Endothelial cell of umbilical vein (primary cell): ENCODE measurements around the gene PAGE2B. TPM values are rescaled to one million over a fixed set of nuclear protein-coding genes. Genes with fewer than 3 reads are reported as not detected.

Source experiments
- BruUV-seq: library from RNA; stranded (reverse); fragments of 400-500 nt; replicated peaks from 2 replicates; lab custom pipeline; 2021; lab: Mats Ljungman, UMichigan
- CTCF ChIA-PET: fragments of 300-600, 350-600 bp; sonication (Branson Sonifier 250); formaldehyde crosslinking; loops from one replicate; lab custom pipeline; 2021; ENCODE audit warnings: antibody characterized with exemption, inconsistent platforms; lab: Charles Lee
- POLR2A ChIA-PET: fragments of 300-600, 350-600 bp; sonication (Branson Sonifier 250); formaldehyde crosslinking; loops from one replicate; lab custom pipeline; 2021; ENCODE audit warnings: antibody characterized with exemption, inconsistent platforms; lab: Charles Lee
- DNase-seq: peaks from one replicate; pipeline ENCODE4 v3.0.0-alpha.2; 2011; ENCODE audit warnings: low read depth, low spot score
- FAIRE-seq: peaks from 2 replicates; lab custom pipeline; 2011; peaks lifted over from hg19 to GRCh38; lab: Jason Lieb, UNC
- H2AFZ ChIP-seq: 2 replicates; pipeline ENCODE4 v1.6.0; 2012; ENCODE audit warnings: low read depth, low read length, control low read depth, inconsistent platforms
- H3K27ac ChIP-seq: 2 replicates; pipeline ENCODE4 v1.5.1; 2011; ENCODE audit warnings: low read depth, mild to moderate bottlenecking, control low read depth, low read length, moderate library complexity; ENCODE audit not compliant: insufficient read depth
- H3K27me3 ChIP-seq, 2 experiments: 2 replicates each; pipeline versions ENCODE4 v1.6.0 to v1.6.1; 2011; ENCODE audit warnings: low read length in 2 of 2, mixed read lengths in 1 of 2; ENCODE audit not compliant: control insufficient read depth in 2 of 2, insufficient read depth in 2 of 2
- H3K36me3 ChIP-seq, 2 experiments: 2 replicates in 1 of 2; 3 replicates in 1 of 2; pipeline ENCODE4 v1.5.1; 2011; ENCODE audit warnings: low read length in 2 of 2, mild to moderate bottlenecking in 1 of 2, moderate library complexity in 1 of 2; ENCODE audit not compliant: control insufficient read depth in 2 of 2, insufficient read depth in 2 of 2; ENCODE audit errors: extremely low read depth in 1 of 2
- H3K4me1 ChIP-seq: 3 replicates; pipeline ENCODE4 v1.5.1; 2011; ENCODE audit warnings: mild to moderate bottlenecking, low read length; ENCODE audit not compliant: control insufficient read depth, insufficient read depth; ENCODE audit errors: extremely low read depth
- H3K4me2 ChIP-seq: 2 replicates; pipeline ENCODE4 v1.6.1; 2011; ENCODE audit warnings: low read length, control low read depth, mixed read lengths; ENCODE audit not compliant: insufficient read depth
- H3K4me3 ChIP-seq, 3 experiments: fragments of 200-600 bp in 1 of 3; sonication (generic), shearing (Covaris generic) in 1 of 3; replicated peaks in 1 of 3; 2 replicates each; pipeline ENCODE4 v1.5.1; 2011 to 2016; ENCODE audit warnings: control low read depth in 3 of 3, low read length in 3 of 3, mild to moderate bottlenecking in 2 of 3, inconsistent platforms in 1 of 3, low read depth in 1 of 3, moderate library complexity in 1 of 3; ENCODE audit not compliant: insufficient read depth in 1 of 3
- H3K79me2 ChIP-seq: 2 replicates; pipeline ENCODE4 v1.6.0; 2012; ENCODE audit warnings: low read length, inconsistent platforms; ENCODE audit not compliant: control insufficient read depth, insufficient read depth
- H3K9ac ChIP-seq: replicated peaks from 2 replicates; pipeline ENCODE3; 2011; ENCODE audit warnings: low read length, control low read depth; ENCODE audit not compliant: insufficient read depth; ENCODE audit errors: extremely low read depth
- H3K9me1 ChIP-seq: replicated peaks from 3 replicates; pipeline ENCODE4 v1.6.0; 2011; ENCODE audit warnings: mild to moderate bottlenecking, low read length; ENCODE audit not compliant: control insufficient read depth, insufficient read depth; ENCODE audit errors: extremely low read depth
- H3K9me3 ChIP-seq: replicated peaks from 2 replicates; pipeline ENCODE4 v1.5.1; 2012; ENCODE audit warnings: low read length, inconsistent platforms; ENCODE audit not compliant: control insufficient read depth, insufficient read depth
- H4K20me1 ChIP-seq: replicated peaks from 2 replicates; pipeline ENCODE3; 2011; ENCODE audit warnings: mild to moderate bottlenecking, low read length; ENCODE audit not compliant: control insufficient read depth, insufficient read depth; ENCODE audit errors: extremely low read depth
- CTCF ChIP-seq, 2 donors: IDR thresholded peaks; 1 replicate in 1 of 2; 2 replicates in 1 of 2; pipeline ENCODE4 v1.5.1; 2011; ENCODE audit warnings: low read length in 2 of 2, mild to moderate bottlenecking in 2 of 2, moderate library complexity in 2 of 2, control low read depth in 1 of 2, inconsistent platforms in 1 of 2, low read depth in 1 of 2; ENCODE audit not compliant: insufficient read depth in 1 of 2; ENCODE audit errors: extremely low read depth in 1 of 2
- EZH2 ChIP-seq: IDR thresholded peaks from 2 replicates; pipeline ENCODE4 v1.6.1; 2012; ENCODE audit warnings: borderline replicate concordance, low read depth, mild to moderate bottlenecking, moderate library complexity, low read length, inconsistent platforms; ENCODE audit not compliant: severe bottlenecking
- FOS ChIP-seq: IDR thresholded peaks from 2 replicates; pipeline ENCODE4 v1.6.1; 2011; ENCODE audit warnings: mild to moderate bottlenecking, low read length, moderate library complexity, borderline replicate concordance; ENCODE audit not compliant: insufficient read depth
- GATA2 ChIP-seq: IDR thresholded peaks from 2 replicates; pipeline ENCODE4 v1.7.0; 2011; ENCODE audit warnings: low read depth, mild to moderate bottlenecking, moderate library complexity, mixed read lengths, low read length; ENCODE audit not compliant: insufficient read length, insufficient read depth
- JUN ChIP-seq: IDR thresholded peaks from 2 replicates; pipeline ENCODE4 v1.6.1; 2011; ENCODE audit warnings: borderline replicate concordance, low read depth; ENCODE audit not compliant: insufficient read length, insufficient read depth
- MAX ChIP-seq: IDR thresholded peaks from 2 replicates; pipeline ENCODE4 v1.6.1; 2011; ENCODE audit not compliant: insufficient read depth, insufficient read length
- MYC ChIP-seq: IDR thresholded peaks from one replicate; pipeline ENCODE4 v1.6.1; 2011; ENCODE audit warnings: mild to moderate bottlenecking, low read depth, low read length
- POLR2A ChIP-seq: IDR thresholded peaks from 2 replicates; pipeline ENCODE4 v1.6.1; 2012; ENCODE audit warnings: low read depth, mild to moderate bottlenecking, control low read depth, low read length
- POLR2AphosphoS5 ChIP-seq: IDR thresholded peaks from 2 replicates; pipeline ENCODE4 v1.6.1; 2012; ENCODE audit warnings: low read depth, mild to moderate bottlenecking, control low read depth, low read length, moderate library complexity; ENCODE audit not compliant: insufficient read depth
- dilution Hi-C: fragments of 300-500 bp; cut with MboI; formaldehyde crosslinking; loops from one replicate; pipeline ENCODE4 v1.15.0; 2019; ENCODE audit warnings: low sequenced_read_pairs; ENCODE audit not compliant: extremely low pct_ligation_motif_present
- intact Hi-C: fragments of 100-400 bp; cut with micrococcal nuclease; formaldehyde crosslinking; loops from one replicate; pipeline ENCODE4 v1.10.0; 2022
- polyA plus RNA-seq, 4 experiments: library from polyadenylated mRNA; depleted of rRNA in 3 of 4; stranded (reverse) in 3 of 4; unstranded in 1 of 4; fragments of >200 nt; gene quantifications; 2 replicates each; pipeline versions ENCODE4 v1.2.1 to v1.2.3, GENCODE V29; 2011 to 2012; ENCODE audit warnings: missing spikeins in 1 of 4
- total RNA-seq: library from RNA; stranded (reverse); gene quantifications from 2 replicates; pipeline ENCODE4 v1.2.3, GENCODE V29; 2021

PAGE2B gene
- total and polyA plus RNA-seq, 2 donors (not counting 3 experiments of a cell fraction or from before 2014, with no cell fraction given), result not detected

GRCh38 chrX:55119712-55120111 lies 44.9 kb downstream of the PAGE2B start:
- H3K36me3 ChIP-seq, result no peaks in the 10 kb centered on the region
- no peak overlapping the region for H2AFZ ChIP-seq
- H3K79me2 ChIP-seq, result no peaks in the 10 kb centered on the region
- no peaks in the 10 kb centered on the region for H4K20me1 ChIP-seq
- TF ChIP-seq GATA2 (peak; percentile 50), POLR2A (no peak), MAX (no peak), JUN (peak; percentile 13)
- FAIRE-seq (no peak), DNase-seq (no peak)
- ChIA-PET POLR2A (no interaction called here), CTCF (interaction anchor here (0.6 kb wide), 1 partner anchor 15 kb away, joined by 3 read pairs; no protein-coding TSS in a partner anchor)
- no TSS peak for BruUV-seq
- H3K4me1 ChIP-seq, result peaks cover 33% of the 10 kb centered on the region
- no peaks in the 10 kb centered on the region for H3K9me3 ChIP-seq
- no peaks in the 10 kb centered on the region for H3K27me3 ChIP-seq
- peak overlapping the region; percentile 42 for H3K27ac ChIP-seq
- no peak overlapping the region for H3K9ac ChIP-seq
- no peak overlapping the region for H3K4me3 ChIP-seq
- peak overlapping the region; percentile 42 for H3K4me2 ChIP-seq
- dilution Hi-C loops, result no loop called here
- intact Hi-C loops, result no loop called here
- no peaks in the 10 kb centered on the region for H3K9me1 ChIP-seq

- H3K27ac ChIP-seq, result peak overlapping the region; percentile 42
- peak overlapping the region; percentile 16 for H3K9ac ChIP-seq
- intact Hi-C loops, result no loop called here
- FAIRE-seq (peak; percentile 28), DNase-seq (peak; percentile 6)
- no peaks in the 10 kb centered on the region for H3K9me1 ChIP-seq
- POLR2A ChIA-PET, result no interaction called here
- no peaks in the 10 kb centered on the region for H3K27me3 ChIP-seq
- no TSS peak for BruUV-seq
- H3K9me3 ChIP-seq, result no peaks in the 10 kb centered on the region
- CTCF ChIA-PET, result no interaction called here
- H3K4me1 ChIP-seq, result peaks cover 33% of the 10 kb centered on the region
- no peak overlapping the region for H3K4me3 ChIP-seq
- dilution Hi-C loops, result no loop called here
- H3K4me2 ChIP-seq, result no peak overlapping the region
- no peak overlapping the region for H2AFZ ChIP-seq
- no peaks in the 10 kb centered on the region for H3K36me3 ChIP-seq
- TF ChIP-seq POLR2AphosphoS5, result no peak
- TF ChIP-seq CTCF (IDR thresholded peaks at IDR 0.05; ENCODE audit: extremely low read depth in 1 of 2, insufficient read depth in 1 of 2, low read depth in 1 of 2, low read length in 2 of 2), result no peak
- no peak for TF ChIP-seq MAX
- TF ChIP-seq JUN, result no peak
- TF ChIP-seq GATA2, result no peak
- TF ChIP-seq FOS, result no peak
- no peak for TF ChIP-seq POLR2A
- no peak for TF ChIP-seq MYC
- no peak for TF ChIP-seq EZH2
- no peaks in the 10 kb centered on the region for H4K20me1 ChIP-seq
- H3K79me2 ChIP-seq, result no peaks in the 10 kb centered on the region
Observed at GRCh38 chrX:55120761-55121358, 46.0 kb downstream of the PAGE2B start.
